D721Med (cell line): ENCODE data around the gene EPS8.
A peak's percentile ranks its signal among the peaks of the same experiment; 100 is the strongest.
"Not testable (repeated sequence)": the region's sequence is repeated elsewhere in the genome, so short reads cannot be mapped to it uniquely, and the experiment has no call there.

Source experiments
- DNase-seq: peaks from one replicate; pipeline ENCODE4 v3.0.0; 2011; ENCODE audit warnings: low spot score; ENCODE audit not compliant: insufficient read length
- FAIRE-seq: peaks from 2 replicates; lab custom pipeline; 2011; peaks lifted over from hg19 to GRCh38; lab: Jason Lieb, UNC
- CTCF ChIP-seq: IDR thresholded peaks from 2 replicates; pipeline ENCODE4 v1.5.1; 2012; ENCODE audit warnings: mild to moderate bottlenecking, control low read depth; ENCODE audit not compliant: insufficient read depth; ENCODE audit errors: missing control alignments

Gene EPS8

GRCh38 chr12:15741082-15741481, 48.1 kb downstream of the EPS8 start:
- FAIRE-seq = no peak
- TF ChIP-seq CTCF = no peak
- DNase-seq = no peak

GRCh38 chr12:15740389-15740788, 48.8 kb downstream of the EPS8 start:
- FAIRE-seq, DNase-seq: not testable (repeated sequence)

GRCh38 chr12:15738438-15739015, 50.7 kb downstream of the EPS8 start:
- no peak for TF ChIP-seq CTCF
- FAIRE-seq (no peak), DNase-seq (no peak)

- no peak for FAIRE-seq
- DNase-seq = no peak
- TF ChIP-seq CTCF = no peak
These were observed 53.2 kb downstream of the EPS8 start for GRCh38 chr12:15735837-15736615.

GRCh38 chr12:15733136-15733535, 56.1 kb downstream of the EPS8 start:
- TF ChIP-seq CTCF = no peak
- DNase-seq (no peak), FAIRE-seq (no peak)

GRCh38 chr12:15732341-15733061, 56.7 kb downstream of the EPS8 start:
- DNase-seq (no peak), FAIRE-seq (no peak)
- TF ChIP-seq CTCF = no peak

- peak; percentile 41 for FAIRE-seq
- DNase-seq = no peak
- no peak for TF ChIP-seq CTCF
These were observed 57.2 kb downstream of the EPS8 start for GRCh38 chr12:15731940-15732339.
